Right atrium auricular region (tissue), 2 donors: ENCODE results near the gene HSPG2. TPM values are rescaled to one million over a fixed set of nuclear protein-coding genes. Genes with fewer than 3 reads are reported as not detected.

ENCODE experiments used
- DNase-seq: peaks from one replicate; pipeline ENCODE4 v3.0.0-alpha.2; 2019; ENCODE audit warnings: low spot score
- H3K27ac ChIP-seq, 2 donors: fragments of 200-600 bp; sonication (generic); 1 replicate in 1 of 2; 2 replicates in 1 of 2; pipeline ENCODE4 v1.5.1; 2016 to 2019
- H3K27me3 ChIP-seq, 2 donors: fragments of 200-600 bp; sonication (generic); one replicate each; pipeline versions ENCODE4 v1.5.1 to v1.6.0; 2017 to 2019
- H3K36me3 ChIP-seq: fragments of 200-600 bp; sonication (generic); one replicate; pipeline ENCODE4 v1.5.1; 2016
- H3K4me1 ChIP-seq, 2 donors: fragments of 200-600 bp; sonication (generic); one replicate each; pipeline versions ENCODE4 v1.5.1 to v1.6.0; 2017 to 2019
- H3K4me3 ChIP-seq, 2 donors: fragments of 200-600 bp; sonication (generic); 1 replicate in 1 of 2; 2 replicates in 1 of 2; pipeline ENCODE4 v1.5.1; 2017 to 2019; ENCODE audit warnings: mild to moderate bottlenecking in 1 of 2, moderate library complexity in 1 of 2
- H3K9me3 ChIP-seq, 2 donors: fragments of 200-600 bp; sonication (generic); one replicate each; pipeline ENCODE4 v1.5.1; 2019
- CTCF ChIP-seq, 2 donors: fragments of 200-600 bp; sonication (generic); IDR thresholded peaks; one replicate each; pipeline ENCODE4 v1.5.1; 2019; ENCODE audit warnings: antibody characterized with exemption in 2 of 2
- total RNA-seq, 2 donors: library from RNA; depleted of rRNA; stranded (reverse); fragments of >200 nt; gene quantifications; one replicate each; pipeline ENCODE4 v1.1.0, GENCODE V29; 2016

HSPG2 gene
- total RNA-seq, 2 donors from 2014 or later: 424 to 557 TPM

GRCh38 chr1:21869620-21870121, 67.4 kb downstream of the HSPG2 start:
- Histone ChIP-seq H3K36me3 (peaks cover 87% of the 10 kb centered on the region), H3K4me1 (peaks cover 0 to 24% of the 10 kb centered on the region in 2 donors), H3K27ac (peak overlapping the region; percentile 70 to 78), H3K27me3 (no peaks in the 10 kb centered on the region), H3K9me3 (no peaks in the 10 kb centered on the region), H3K4me3 (no peak overlapping the region)
- peak; percentile 92 for DNase-seq
- TF ChIP-seq CTCF (IDR thresholded peaks at IDR 0.05): no peak

- Histone ChIP-seq H3K36me3 (peaks cover 87% of the 10 kb centered on the region), H3K27ac (peak overlapping the region; percentile 70 to 78), H3K9me3 (no peaks in the 10 kb centered on the region), H3K4me1 (peaks cover 0 to 24% of the 10 kb centered on the region in 2 donors), H3K4me3 (no peak overlapping the region), H3K27me3 (no peaks in the 10 kb centered on the region)
- no peak for DNase-seq
- no peak for TF ChIP-seq CTCF (IDR thresholded peaks at IDR 0.05)
These were observed 68.1 kb downstream of the HSPG2 start for GRCh38 chr1:21868941-21869454.

GRCh38 chr1:21868482-21868881, 68.6 kb downstream of the HSPG2 start:
- no peak for DNase-seq
- peak overlapping the region in 1 of 2 donors; percentile 78 for H3K27ac ChIP-seq

GRCh38 chr1:21867451-21867996, 69.6 kb downstream of the HSPG2 start:
- peaks cover 0 to 24% of the 10 kb centered on the region in 2 donors for H3K4me1 ChIP-seq
- no peak for TF ChIP-seq CTCF (IDR thresholded peaks at IDR 0.05)
- no peak for DNase-seq
- H3K27me3 ChIP-seq: no peaks in the 10 kb centered on the region
- peaks cover 83% of the 10 kb centered on the region for H3K36me3 ChIP-seq
- no peak overlapping the region for H3K27ac ChIP-seq
- H3K9me3 ChIP-seq: no peaks in the 10 kb centered on the region
- no peak overlapping the region for H3K4me3 ChIP-seq

More at GRCh38 chr1:21868482-21868881, 68.6 kb downstream of the HSPG2 start:
- H3K36me3 ChIP-seq: peaks cover 87% of the 10 kb centered on the region
- no peak for TF ChIP-seq CTCF (IDR thresholded peaks at IDR 0.05)
- no peaks in the 10 kb centered on the region for H3K9me3 ChIP-seq
- no peaks in the 10 kb centered on the region for H3K27me3 ChIP-seq
- peaks cover 0 to 24% of the 10 kb centered on the region in 2 donors for H3K4me1 ChIP-seq
- H3K4me3 ChIP-seq: no peak overlapping the region

- Histone ChIP-seq H3K27me3 (no peaks in the 10 kb centered on the region), H3K9me3 (no peaks in the 10 kb centered on the region), H3K4me3 (no peak overlapping the region), H3K4me1 (peaks cover 0 to 24% of the 10 kb centered on the region in 2 donors), H3K36me3 (peaks cover 80% of the 10 kb centered on the region), H3K27ac (no peak overlapping the region)
- DNase-seq: no peak
- TF ChIP-seq CTCF (IDR thresholded peaks at IDR 0.05): no peak
These were observed 70.4 kb downstream of the HSPG2 start for GRCh38 chr1:21866707-21867043.
